ENCODE measurements around the gene CLSTN1.

Gene CLSTN1

GRCh38 chr1:9710037-9710436, 113.7 kb downstream of the CLSTN1 start:
- no peak for DNase-seq

GRCh38 chr1:9706178-9706577, 117.6 kb downstream of the CLSTN1 start:
- no peak for DNase-seq

- DNase-seq = no peak
Observed at GRCh38 chr1:9705337-9706093, 118.2 kb downstream of the CLSTN1 start.

GRCh38 chr1:9703681-9704080, 120.1 kb downstream of the CLSTN1 start:
- DNase-seq = no peak

GRCh38 chr1:9703165-9703509, 120.6 kb downstream of the CLSTN1 start:
- no peak for DNase-seq

GRCh38 chr1:9701665-9702064, 122.1 kb downstream of the CLSTN1 start:
- DNase-seq = no peak

- DNase-seq = no peak
Observed at GRCh38 chr1:9700340-9700739, 123.4 kb downstream of the CLSTN1 start.

GRCh38 chr1:9699361-9699760, 124.4 kb downstream of the CLSTN1 start:
- no peak for DNase-seq

GRCh38 chr1:9696793-9697192, 127.0 kb downstream of the CLSTN1 start:
- no peak for DNase-seq

- DNase-seq = no peak
Observed at GRCh38 chr1:9691691-9692090, 132.1 kb downstream of the CLSTN1 start.

GRCh38 chr1:9691108-9691445, 132.7 kb downstream of the CLSTN1 start:
- DNase-seq = no peak

- no peak for DNase-seq
Observed at GRCh38 chr1:9690440-9691107, 133.2 kb downstream of the CLSTN1 start.

GRCh38 chr1:9689971-9690381, 133.8 kb downstream of the CLSTN1 start:
- no peak for DNase-seq

- DNase-seq = peak; percentile 58 to 83
Observed at GRCh38 chr1:9689011-9689706, 134.6 kb downstream of the CLSTN1 start.

- DNase-seq = no peak
Observed at GRCh38 chr1:9688599-9688998, 135.2 kb downstream of the CLSTN1 start.

- no peak for DNase-seq
Observed at GRCh38 chr1:9687874-9688582, 135.7 kb downstream of the CLSTN1 start.

- DNase-seq = peak; percentile 38 to 71
Observed at GRCh38 chr1:9687120-9687873, 136.5 kb downstream of the CLSTN1 start.

- no peak for DNase-seq
Observed at GRCh38 chr1:9684801-9685200, 139.0 kb downstream of the CLSTN1 start.

GRCh38 chr1:9680828-9681227, 142.9 kb downstream of the CLSTN1 start:
- no peak for DNase-seq

GRCh38 chr1:9680091-9680490, 143.7 kb downstream of the CLSTN1 start:
- DNase-seq = no peak
